Activated naive CD8-positive, alpha-beta T cell treated with anti-CD3 and anti-CD28 coated beads, Interleukin-2, amount 50 U/mL, for 16 hours (primary cell): Measurements from ENCODE around the gene CACNB2.

ENCODE experiments used
- DNase-seq: peaks from one replicate; pipeline ENCODE4 v3.0.0-alpha.2; 2020; ENCODE audit warnings: low read depth, low spot score

Gene CACNB2

DNA sequence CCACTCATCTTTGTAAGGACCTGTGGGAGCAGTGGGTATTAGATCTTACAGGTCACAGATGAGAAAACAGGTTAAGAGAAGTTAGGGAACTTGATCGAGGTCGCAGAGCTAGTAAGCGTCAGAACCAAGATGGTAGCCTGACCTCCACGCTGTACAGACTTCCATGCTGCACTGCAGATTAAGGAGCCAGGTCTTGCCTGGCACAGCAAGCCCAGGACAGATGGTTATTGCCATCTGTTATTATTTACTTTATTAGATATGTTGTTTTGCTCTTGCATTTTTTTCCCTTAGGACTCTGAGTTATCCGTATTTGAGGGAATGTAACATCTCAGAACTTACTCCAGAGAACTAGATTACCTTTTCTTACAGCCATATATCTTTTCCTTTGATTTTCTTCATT lies 363.9 kb downstream of the CACNB2 start:
- DNase-seq = no peak

DNA sequence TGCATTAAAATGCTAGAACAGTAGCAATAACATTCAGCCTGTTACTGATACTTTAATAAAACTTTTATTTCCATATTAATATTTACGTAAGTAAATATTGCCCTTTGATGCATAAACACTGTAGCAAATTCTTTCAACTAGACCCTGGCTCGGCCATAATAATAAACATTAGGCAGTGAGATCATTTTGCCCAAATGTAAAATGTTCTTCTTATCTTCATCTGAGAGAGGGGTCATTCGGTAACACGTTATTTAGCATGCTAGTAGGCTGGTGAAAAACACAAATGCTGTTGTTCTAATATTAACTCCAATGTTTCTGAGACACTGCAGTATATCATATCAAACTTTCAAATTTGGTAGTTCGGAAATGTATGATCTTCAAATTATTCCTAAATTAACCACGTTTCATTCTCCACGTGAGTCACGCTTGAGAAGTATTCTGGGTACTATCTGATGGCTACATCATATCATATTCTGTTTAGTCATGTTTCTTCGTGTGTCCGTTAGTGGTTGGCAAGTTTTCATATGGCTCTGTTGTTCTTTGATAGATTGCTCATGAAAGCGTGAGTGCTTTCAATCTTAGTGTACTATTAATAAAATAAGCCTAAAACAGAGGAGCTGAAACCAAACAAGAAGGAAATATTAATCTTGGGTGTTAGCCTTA lies 365.4 kb downstream of the CACNB2 start:
- no peak for DNase-seq

DNA sequence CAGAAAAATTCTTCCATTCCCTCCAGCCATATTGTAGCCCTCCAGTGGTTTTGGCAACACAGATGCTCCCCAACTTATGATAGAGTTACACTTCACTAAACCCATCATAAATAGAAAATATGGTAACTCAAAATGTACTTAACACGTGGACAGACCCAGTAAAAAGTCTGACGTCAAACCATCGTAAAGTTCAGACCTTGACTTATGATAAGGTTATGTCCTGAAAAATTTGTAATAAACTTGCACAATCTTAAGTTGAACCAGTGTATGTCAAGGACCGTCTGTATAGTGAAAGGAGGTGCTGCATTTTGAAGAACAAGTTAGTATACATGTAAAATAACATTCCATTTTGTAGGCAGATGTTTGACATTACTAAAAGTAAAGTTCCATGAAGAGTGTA lies 368.4 kb downstream of the CACNB2 start:
- no peak for DNase-seq

DNA sequence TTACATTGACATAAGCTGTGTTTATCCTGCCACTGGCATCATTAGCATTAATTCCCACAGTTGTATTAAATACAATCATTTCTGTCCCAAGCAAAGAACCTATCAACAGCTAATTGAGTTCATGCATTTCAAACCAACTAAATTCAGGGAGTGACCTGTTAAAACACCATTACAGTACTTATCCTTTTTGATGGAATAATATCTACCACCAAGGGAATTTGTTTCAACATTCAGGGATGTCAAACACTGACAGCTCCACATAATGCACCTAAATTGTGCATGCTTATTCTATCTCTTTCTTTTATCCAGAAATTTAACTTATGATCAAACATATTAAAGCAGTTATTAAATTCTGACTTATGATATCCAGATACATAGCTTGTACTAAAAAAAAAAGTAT lies 374.3 kb downstream of the CACNB2 start:
- DNase-seq = no peak

DNA sequence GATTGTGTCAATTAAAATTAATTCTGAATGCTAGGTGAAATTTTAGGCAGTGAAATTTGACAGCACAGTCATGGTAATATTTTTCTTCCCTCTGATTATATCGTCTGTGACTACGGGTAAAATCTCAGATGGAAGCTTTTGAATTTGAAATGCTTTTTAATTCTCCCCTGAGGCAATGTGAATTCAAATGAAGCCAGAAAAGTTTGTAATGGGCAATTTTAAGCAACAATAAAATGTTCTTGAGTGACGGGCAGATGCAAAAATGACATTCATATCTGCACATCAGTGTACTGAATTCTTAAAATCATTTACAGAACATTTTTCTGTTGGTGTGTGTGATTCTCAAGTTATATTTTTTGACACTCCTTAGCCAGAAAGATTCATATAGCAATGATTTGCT lies 376.6 kb downstream of the CACNB2 start:
- DNase-seq = no peak

DNA sequence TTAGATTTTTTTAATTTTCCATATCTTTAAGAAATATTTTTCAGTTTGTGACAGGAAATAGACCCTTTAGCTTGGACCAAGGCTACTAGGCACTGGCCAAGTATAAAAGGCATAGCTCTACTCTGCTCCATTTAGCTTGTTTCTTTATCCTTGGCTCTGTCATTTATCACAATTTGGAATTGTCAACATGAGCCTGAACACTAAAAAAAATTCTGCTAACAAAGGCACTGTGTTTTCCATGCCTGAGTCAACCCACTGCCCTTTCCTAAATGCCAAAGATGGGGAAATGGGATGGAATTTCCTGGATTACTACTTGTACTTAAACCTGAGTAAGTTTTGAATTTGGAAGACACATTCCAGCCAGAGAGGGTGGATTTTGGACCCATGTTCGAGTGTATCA lies 382.8 kb downstream of the CACNB2 start:
- no peak for DNase-seq

DNA sequence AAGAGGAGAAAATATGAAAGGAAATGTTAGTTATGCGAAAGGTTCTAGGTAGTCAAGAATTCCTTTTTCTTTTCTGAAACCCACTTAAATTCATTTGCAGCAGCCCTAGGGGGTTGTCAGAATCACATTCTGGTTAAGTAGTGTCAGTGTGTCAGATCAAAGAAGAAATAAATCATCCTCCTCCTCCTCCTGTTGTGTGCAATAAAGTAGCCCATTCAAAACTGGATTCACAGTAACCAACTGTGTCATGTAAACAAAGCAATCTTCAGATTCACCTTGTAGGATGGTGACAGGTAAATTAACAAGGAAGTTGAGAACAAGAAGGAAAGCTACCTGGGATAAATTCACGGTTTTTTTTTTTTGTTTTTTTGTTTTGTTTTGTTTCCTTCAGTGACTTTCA lies 383.6 kb downstream of the CACNB2 start:
- no peak for DNase-seq

DNA sequence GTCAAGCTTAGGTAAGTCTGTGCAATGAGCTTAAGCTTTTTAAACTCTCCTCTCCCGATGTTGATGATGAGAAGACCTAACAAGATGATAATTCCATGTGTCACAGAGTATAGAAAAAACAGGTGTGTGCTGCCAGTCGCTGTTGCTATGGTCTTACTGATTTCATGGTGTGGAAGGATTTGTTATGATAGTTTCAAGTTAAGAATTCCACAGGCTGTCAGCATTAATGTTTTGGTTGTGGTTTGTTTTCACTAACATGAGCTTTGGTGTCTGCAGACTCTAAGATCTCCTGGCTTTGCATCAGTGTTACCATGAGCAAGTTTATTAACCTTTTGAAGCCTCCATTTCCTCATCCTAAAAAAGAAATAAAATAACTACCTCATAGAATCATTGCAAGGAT lies 387.5 kb downstream of the CACNB2 start:
- DNase-seq = no peak

DNA sequence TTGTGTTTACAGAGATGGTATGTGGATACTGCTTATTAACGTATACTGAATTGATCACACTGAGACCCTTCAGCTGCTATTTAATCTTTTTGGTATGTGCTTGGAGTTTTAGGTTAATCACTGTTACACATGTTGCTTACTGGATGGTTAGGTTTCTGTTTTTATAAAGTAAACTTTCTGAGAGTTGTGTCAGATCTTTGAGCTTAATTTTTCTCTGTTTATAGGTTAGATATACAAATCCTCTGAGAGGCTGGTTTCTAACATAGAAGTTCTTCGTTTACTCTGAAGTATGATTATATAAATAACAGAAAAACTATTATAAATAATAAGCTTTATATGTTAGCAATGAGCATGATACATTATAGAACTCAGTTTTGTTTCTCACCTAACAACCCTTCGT lies 388.1 kb downstream of the CACNB2 start:
- DNase-seq = no peak

DNA sequence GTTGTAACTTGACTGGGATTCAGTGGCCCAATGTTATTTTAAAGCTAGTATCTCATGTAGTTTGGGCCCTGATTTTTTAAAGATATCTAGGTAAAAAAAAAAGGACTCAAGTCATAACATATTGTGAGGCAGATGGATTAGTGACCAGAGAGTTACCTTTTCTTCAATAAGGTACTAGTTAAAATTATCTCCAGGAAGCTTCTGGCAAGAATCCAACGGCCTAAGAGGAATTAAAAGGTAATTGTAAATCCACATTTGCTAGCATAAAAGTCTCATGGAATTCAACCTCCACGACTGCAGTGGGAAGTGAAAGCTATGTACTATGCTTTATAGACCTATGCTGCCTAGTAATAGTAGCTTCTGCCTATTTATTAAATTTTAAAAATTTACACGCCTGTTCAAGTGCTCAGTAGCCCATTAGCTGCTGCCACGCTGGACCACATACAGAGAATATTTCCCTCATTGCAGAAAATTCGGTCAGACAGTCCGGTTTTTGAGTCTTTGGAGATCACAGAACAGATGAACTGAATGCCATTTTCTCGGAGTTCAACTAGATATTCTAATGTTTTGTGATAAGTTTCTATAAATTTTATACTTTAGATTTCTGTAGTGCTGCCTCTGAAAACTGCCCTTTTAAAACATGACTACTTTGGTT lies 392.8 kb downstream of the CACNB2 start:
- DNase-seq = no peak

DNA sequence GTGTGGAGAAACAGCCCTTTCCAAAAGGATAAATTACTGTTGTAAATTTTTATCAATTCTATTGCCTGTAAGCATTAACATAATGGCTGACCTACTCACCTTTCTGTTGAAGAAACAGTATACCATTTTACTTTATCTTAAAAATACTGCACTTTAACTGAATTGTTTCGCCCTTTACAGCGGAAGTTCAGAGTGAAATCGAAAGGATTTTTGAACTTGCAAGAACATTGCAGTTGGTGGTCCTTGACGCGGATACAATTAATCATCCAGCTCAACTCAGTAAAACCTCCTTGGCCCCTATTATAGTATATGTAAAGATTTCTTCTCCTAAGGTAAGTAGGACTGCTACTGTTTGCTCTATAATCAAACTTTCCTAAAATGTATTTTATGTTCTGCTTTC lies 393.7 kb downstream of the CACNB2 start:
- no peak for DNase-seq

DNA sequence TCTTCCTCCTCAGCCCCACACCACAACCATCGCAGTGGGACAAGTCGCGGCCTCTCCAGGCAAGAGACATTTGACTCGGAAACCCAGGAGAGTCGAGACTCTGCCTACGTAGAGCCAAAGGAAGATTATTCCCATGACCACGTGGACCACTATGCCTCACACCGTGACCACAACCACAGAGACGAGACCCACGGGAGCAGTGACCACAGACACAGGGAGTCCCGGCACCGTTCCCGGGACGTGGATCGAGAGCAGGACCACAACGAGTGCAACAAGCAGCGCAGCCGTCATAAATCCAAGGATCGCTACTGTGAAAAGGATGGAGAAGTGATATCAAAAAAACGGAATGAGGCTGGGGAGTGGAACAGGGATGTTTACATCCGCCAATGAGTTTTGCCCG lies 399.1 kb downstream of the CACNB2 start:
- no peak for DNase-seq

DNA sequence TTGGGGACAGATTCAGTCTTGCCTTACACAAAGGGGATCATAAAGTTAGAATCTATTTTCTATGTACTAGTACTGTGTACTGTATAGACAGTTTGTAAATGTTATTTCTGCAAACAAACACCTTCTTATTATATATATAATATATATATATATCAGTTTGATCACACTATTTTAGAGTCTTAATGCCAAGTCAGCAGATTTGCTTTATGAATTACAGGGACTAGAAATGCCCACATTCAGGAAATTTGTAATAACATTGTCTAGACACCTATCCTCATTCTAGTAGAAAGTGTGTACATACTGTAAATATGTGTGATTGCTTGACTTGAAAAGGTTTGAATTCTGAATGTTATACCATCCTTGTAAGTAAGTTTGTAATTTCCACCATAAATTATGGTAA lies 400.0 kb downstream of the CACNB2 start:
- DNase-seq = no peak

DNA sequence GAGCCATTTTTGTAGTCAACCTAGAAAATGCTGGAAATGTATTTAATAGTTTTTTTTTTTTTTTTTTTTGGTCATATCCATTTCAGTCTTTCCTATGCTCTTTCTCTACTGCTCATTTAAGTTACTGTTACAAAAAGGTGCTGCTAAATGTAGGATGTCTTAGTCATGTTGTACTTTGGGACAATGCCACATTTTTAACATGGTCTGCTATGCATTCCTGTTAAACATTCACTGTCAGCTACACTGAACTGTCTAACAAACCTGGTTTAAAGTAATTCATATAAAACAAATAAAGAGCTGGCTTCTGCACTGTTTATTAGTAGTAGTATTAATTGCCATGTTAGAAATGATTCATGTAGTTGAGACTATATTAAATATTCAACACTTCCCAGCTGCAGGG lies 402.6 kb downstream of the CACNB2 start:
- no peak for DNase-seq

DNA sequence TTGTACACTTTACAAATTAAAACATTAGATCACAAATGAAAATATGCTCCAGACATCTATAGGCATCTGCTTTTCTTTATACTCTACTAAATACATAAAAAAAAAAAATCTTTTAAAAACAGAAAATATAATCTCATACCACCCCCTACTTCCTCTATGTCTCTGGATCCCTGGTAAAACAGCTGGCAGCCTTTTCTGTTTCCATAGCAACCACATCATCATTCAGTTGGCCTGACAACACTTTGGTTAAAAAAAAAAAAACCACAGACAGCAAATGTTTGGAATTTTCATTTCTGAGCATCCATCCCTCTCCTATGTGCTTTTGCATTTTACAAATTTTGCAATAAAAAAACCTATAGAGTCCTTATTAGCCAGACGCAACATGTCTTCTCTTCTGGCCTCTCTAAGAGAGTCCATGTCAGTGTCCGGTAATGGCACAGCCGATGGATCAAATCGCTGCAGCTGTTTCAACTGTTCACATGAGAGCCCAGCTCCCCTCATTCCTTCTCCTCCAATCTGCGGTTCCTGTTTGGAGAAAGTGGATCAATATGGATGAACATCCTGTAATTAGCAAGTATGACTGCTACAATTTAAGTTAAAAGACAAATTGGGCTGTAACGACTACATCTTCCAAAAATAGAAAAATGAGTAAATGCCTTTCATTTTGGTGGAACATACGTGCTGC lies 405.5 kb downstream of the CACNB2 start:
- no peak for DNase-seq

DNA sequence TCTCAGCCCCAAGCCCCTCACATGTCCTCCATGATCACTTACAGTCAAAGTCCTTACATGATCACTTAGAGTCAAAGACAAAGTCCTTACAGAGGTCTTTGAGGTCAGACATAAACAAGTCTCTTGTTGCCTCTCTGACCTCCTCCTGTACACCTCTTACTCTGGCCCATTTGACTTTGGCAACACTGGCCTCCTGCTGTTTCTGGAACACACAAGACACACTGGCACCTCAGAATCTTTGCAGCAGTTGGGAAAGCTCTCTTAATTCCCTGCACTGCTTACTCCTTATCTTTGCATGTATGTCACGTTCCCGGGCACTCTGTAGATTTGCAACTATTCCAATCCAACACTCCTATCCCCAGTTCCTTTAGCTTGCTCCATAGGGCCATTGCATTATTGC lies 408.9 kb downstream of the CACNB2 start:
- DNase-seq = no peak

DNA sequence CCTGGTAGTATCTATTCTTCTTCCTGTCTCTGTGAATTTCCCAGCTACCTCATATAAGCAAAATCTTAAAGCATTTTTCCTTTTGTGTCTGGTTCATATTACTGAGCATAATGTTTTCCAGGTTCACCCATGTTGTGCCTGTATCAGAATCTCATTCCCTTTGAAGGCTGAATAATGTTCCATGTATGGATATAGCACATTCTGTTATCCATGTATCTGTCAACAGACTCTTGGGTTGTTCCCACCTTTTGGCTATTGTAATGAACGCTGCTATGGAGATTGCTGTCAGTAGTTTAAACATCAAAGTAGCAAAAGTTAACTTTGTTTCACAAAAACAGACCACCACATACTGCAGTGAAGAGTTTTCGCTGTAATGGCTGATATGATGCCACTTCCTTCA lies 411.2 kb downstream of the CACNB2 start:
- DNase-seq = no peak

DNA sequence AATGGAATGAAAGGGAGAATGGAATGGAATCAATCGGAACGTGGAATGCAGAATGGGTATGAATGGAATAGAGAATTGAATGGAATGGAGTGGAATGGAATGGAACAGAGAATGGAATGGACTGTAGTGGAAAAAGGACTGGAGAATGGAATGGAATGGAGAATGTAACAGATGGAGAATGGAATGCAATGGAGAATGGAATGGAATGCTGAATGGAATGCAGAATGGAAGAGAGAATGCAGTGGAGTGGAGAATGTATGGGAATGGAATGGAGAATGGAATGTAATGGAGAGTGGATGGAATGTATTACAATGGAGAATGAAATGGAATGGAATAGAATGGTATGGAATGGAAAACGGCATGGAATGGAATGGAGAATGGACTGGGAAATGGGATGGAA lies 414.3 kb downstream of the CACNB2 start:
- no peak for DNase-seq

DNA sequence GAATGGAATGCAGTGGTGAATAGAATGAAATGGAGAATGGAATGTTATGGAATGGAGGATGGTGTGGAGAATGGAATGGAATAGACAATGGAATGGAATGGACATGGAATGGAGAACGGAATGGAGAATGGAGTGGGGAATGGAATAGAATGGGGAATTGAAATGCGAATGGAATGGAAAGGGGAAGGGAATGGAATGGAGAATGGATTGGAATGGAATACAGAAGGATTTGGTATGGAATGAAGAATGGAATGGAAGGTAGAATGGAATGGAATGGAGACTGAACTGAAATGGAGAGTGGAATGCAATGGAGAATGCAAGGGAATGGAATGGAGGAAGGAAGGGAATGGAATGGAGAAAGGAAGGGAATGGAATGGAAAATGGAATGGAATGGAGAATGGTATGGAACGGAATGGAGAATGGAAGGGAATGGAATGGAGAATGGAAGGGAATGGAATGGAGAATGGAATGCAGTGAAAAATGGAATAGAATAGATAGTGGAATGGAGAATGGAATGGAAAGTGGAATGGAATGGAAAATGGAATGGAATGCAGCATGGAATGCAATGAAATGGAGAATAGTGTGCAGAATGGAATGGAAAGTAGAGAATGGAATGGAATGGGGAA lies 416.4 kb downstream of the CACNB2 start:
- no peak for DNase-seq

DNA sequence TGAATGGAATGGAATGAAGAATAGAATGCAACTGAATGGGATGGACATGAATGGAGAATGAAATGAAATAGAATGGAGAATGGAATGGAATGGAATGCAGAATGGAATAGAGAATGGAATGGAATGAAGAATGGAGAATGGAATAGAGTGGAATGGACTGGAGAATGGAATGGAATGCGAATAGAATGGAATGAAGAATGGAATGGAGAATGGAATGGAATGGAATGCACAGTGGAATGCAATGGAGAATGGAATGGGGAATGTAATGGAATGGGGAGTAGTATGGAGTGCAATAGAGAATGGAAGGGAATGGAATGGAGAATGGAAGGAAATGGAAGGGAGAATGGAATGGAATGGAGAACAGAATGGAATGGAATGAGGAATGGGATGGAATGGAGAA lies 417.7 kb downstream of the CACNB2 start:
- no peak for DNase-seq

DNA sequence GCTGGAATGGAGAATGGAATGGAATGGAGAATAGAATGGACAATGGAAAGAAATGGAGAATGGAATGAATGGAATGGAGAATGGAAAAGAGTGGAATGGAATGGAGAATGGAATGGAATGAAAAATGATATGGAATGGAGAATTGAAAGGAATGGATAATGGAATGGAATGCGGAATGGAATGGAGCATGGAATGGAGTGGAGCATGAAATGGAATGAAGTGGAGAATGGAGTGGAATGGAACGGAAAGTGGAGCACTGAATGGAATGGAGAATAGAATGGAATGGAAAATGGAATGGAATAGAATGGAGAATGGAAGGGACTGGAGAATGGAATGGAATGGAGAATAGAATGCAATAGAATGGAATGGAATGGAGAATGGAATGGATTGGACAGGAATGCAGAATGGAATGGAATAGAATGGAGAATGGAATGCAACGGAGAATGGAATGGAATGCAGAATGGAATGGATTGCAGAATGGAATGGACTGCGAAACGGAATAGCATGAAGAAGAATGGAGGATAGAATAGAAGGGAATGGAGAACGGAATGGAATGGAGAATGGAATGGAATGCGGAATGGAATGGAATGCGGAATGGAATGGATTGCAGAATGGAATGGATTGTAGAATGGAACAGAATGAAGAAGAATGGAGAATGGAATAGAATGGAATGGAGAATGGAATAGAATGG lies 421.8 kb downstream of the CACNB2 start:
- no peak for DNase-seq
